ENCODE measurements around the gene TMEM158. TPM values are rescaled to one million over a fixed set of nuclear protein-coding genes. Genes with fewer than 3 reads are reported as not detected.

Gene TMEM158
- total RNA-seq, 2 experiments from 2014 or later = not detected

GRCh38 chr3:45191424-45191823, 34.7 kb downstream of the TMEM158 start:
- Mint-ChIP-seq H3K4me1 (ENCODE audit: low read depth) (no peaks in the 10 kb centered on the region), H3K9me3 (no peaks in the 10 kb centered on the region), H3K36me3 (ENCODE audit: low read depth) (no peaks in the 10 kb centered on the region), H3K4me3 (no peak overlapping the region), H3K27me3 (peaks cover 2% of the 10 kb centered on the region), H3K27ac (no peak overlapping the region)
- no peaks in the 10 kb centered on the region for H3K4me1 ChIP-seq (ENCODE audit: insufficient read depth, low read length)
- H3K27ac ChIP-seq (ENCODE audit: low read depth in 1 of 2, low read length in 2 of 2) = no peak overlapping the region
- H3K27me3 ChIP-seq (ENCODE audit: control insufficient read depth in 1 of 2, insufficient read depth in 2 of 2, low read length in 2 of 2) = peaks cover 0 to under 1% of the 10 kb centered on the region in 2 experiments
- no peak for TF ChIP-seq CTCF (IDR thresholded peaks at IDR 0.05)
- intact Hi-C loops (cut with DNase I, micrococcal nuclease) = no loop called here
- H3K9me3 ChIP-seq (ENCODE audit: control insufficient read depth in 1 of 2, insufficient read depth in 1 of 2, low read length in 2 of 2) = no peaks in the 10 kb centered on the region
- ChIA-PET POLR2A (no interaction called here), CTCF (no interaction called here)
- H3K36me3 ChIP-seq (ENCODE audit: insufficient read depth, low read length) = no peaks in the 10 kb centered on the region
- no peak overlapping the region for H3K4me3 ChIP-seq (ENCODE audit: low read length)
- DNase-seq (no peak), ATAC-seq (ENCODE audit: poor library complexity) (no peak)

GRCh38 chr3:45188719-45189659, 37.1 kb downstream of the TMEM158 start:
- Histone ChIP-seq H3K9me3 (ENCODE audit: control insufficient read depth in 1 of 2, insufficient read depth in 1 of 2, low read length in 2 of 2) (no peaks in the 10 kb centered on the region), H3K27me3 (ENCODE audit: control insufficient read depth in 1 of 2, insufficient read depth in 2 of 2, low read length in 2 of 2) (no peaks in the 10 kb centered on the region), H3K27ac (ENCODE audit: low read depth in 1 of 2, low read length in 2 of 2) (no peak overlapping the region), H3K4me3 (ENCODE audit: low read length) (no peak overlapping the region), H3K36me3 (ENCODE audit: insufficient read depth, low read length) (no peaks in the 10 kb centered on the region), H3K4me1 (ENCODE audit: insufficient read depth, low read length) (no peaks in the 10 kb centered on the region)
- no peaks in the 10 kb centered on the region for H3K27me3 Mint-ChIP-seq
- POLR2A ChIA-PET = no interaction called here
- TF ChIP-seq CTCF (IDR thresholded peaks at IDR 0.05) = no peak
- H3K4me3 Mint-ChIP-seq = no peak overlapping the region
- H3K36me3 Mint-ChIP-seq (ENCODE audit: low read depth) = no peaks in the 10 kb centered on the region
- intact Hi-C loops (cut with DNase I, micrococcal nuclease) = no loop called here
- no peaks in the 10 kb centered on the region for H3K4me1 Mint-ChIP-seq (ENCODE audit: low read depth)
- no peak overlapping the region for H3K27ac Mint-ChIP-seq
- no peak for ATAC-seq (ENCODE audit: poor library complexity)
- CTCF ChIA-PET = no interaction called here
- no peaks in the 10 kb centered on the region for H3K9me3 Mint-ChIP-seq
- no peak for DNase-seq

- POLR2A ChIA-PET = no interaction called here
- H3K27me3 ChIP-seq (ENCODE audit: control insufficient read depth in 1 of 2, insufficient read depth in 2 of 2, low read length in 2 of 2) = no peaks in the 10 kb centered on the region
- no peaks in the 10 kb centered on the region for H3K36me3 ChIP-seq (ENCODE audit: insufficient read depth, low read length)
- Mint-ChIP-seq H3K9me3 (no peaks in the 10 kb centered on the region), H3K27ac (no peak overlapping the region), H3K4me1 (ENCODE audit: low read depth) (no peaks in the 10 kb centered on the region), H3K27me3 (no peaks in the 10 kb centered on the region), H3K4me3 (no peak overlapping the region), H3K36me3 (ENCODE audit: low read depth) (no peaks in the 10 kb centered on the region)
- TF ChIP-seq CTCF (IDR thresholded peaks at IDR 0.05) = no peak
- intact Hi-C loops (cut with DNase I, micrococcal nuclease) = no loop called here
- H3K9me3 ChIP-seq (ENCODE audit: control insufficient read depth in 1 of 2, insufficient read depth in 1 of 2, low read length in 2 of 2) = no peaks in the 10 kb centered on the region
- H3K4me1 ChIP-seq (ENCODE audit: insufficient read depth, low read length) = no peaks in the 10 kb centered on the region
- H3K4me3 ChIP-seq (ENCODE audit: low read length) = no peak overlapping the region
- DNase-seq (no peak), ATAC-seq (ENCODE audit: poor library complexity) (no peak)
- CTCF ChIA-PET = no interaction called here
- H3K27ac ChIP-seq (ENCODE audit: low read depth in 1 of 2, low read length in 2 of 2) = no peak overlapping the region
Measured at GRCh38 chr3:45187694-45188141, 38.4 kb downstream of the TMEM158 start.
